H1 (cell line): ENCODE data around the gene SV2C. TPM values are rescaled to one million over a fixed set of nuclear protein-coding genes. Genes with fewer than 3 reads are reported as not detected.

Experiments used
- CTCF ChIA-PET: fragments of 300-600 bp; sonication (Branson Sonifier 250); formaldehyde crosslinking; loops from one replicate; lab custom pipeline; 2021; ENCODE audit not compliant: partially characterized antibody; lab: Charles Lee
- POLR2A ChIA-PET: fragments of 300-600 bp; sonication (Branson Sonifier 250); formaldehyde crosslinking; loops from one replicate; lab custom pipeline; 2021; ENCODE audit warnings: inconsistent platforms; ENCODE audit not compliant: partially characterized antibody; lab: Charles Lee
- DNase-seq, 2 experiments: peaks; one replicate each; pipeline versions ENCODE4 v3.0.0 to v3.0.0-alpha.2; 2010 to 2022; ENCODE audit warnings: low spot score in 2 of 2, low read depth in 1 of 2, mixed read lengths in 1 of 2
- FAIRE-seq: peaks from 2 replicates; lab custom pipeline; 2011; peaks lifted over from hg19 to GRCh38; lab: Jason Lieb, UNC
- H2AFZ ChIP-seq: 2 replicates; pipeline ENCODE4 v1.8.1; 2012; ENCODE audit warnings: low read length, inconsistent platforms
- H2AK5ac ChIP-seq: 2 replicates; pipeline ENCODE4 v1.6.1; 2013; ENCODE audit warnings: low read depth, low read length
- H2BK120ac ChIP-seq: replicated peaks from 2 replicates; pipeline ENCODE3; 2013; ENCODE audit warnings: low read depth, low read length, inconsistent platforms
- H2BK12ac ChIP-seq: 2 replicates; pipeline ENCODE4 v1.6.1; 2013; ENCODE audit warnings: low read depth, low read length
- H2BK15ac ChIP-seq: 2 replicates; pipeline ENCODE4 v1.6.1; 2013; ENCODE audit warnings: low read length
- H2BK20ac ChIP-seq: 2 replicates; pipeline ENCODE4 v1.6.1; 2013; ENCODE audit warnings: low read length
- H2BK5ac ChIP-seq: 2 replicates; pipeline ENCODE4 v1.6.1; 2013; ENCODE audit warnings: low read depth, low read length
- H3K14ac ChIP-seq: 2 replicates; pipeline ENCODE4 v1.6.1; 2013; ENCODE audit warnings: inconsistent platforms; ENCODE audit not compliant: insufficient read length
- H3K18ac ChIP-seq: 2 replicates; pipeline ENCODE4 v1.6.1; 2013; ENCODE audit warnings: low read length; ENCODE audit errors: extremely low read depth
- H3K23ac ChIP-seq: 2 replicates; pipeline ENCODE4 v1.6.1; 2013; ENCODE audit warnings: inconsistent platforms; ENCODE audit not compliant: insufficient read length
- H3K23me2 ChIP-seq: 2 replicates; pipeline ENCODE4 v1.6.1; 2013; ENCODE audit warnings: low read depth, low read length
- H3K27ac ChIP-seq: 2 replicates; pipeline ENCODE4 v1.6.1; 2011; ENCODE audit warnings: low read depth, low read length, inconsistent platforms
- H3K27me3 ChIP-seq, 4 experiments: replicated peaks in 1 of 4; 1 replicate in 1 of 4; 2 replicates in 3 of 4; pipeline versions ENCODE4 v1.6.1 to v1.8.1; 2011 to 2013; ENCODE audit warnings: low read length in 3 of 4, mild to moderate bottlenecking in 3 of 4, inconsistent platforms in 2 of 4, mixed read lengths in 2 of 4, moderate library complexity in 1 of 4; ENCODE audit not compliant: control insufficient read depth in 3 of 4, insufficient read depth in 3 of 4; ENCODE audit errors: extremely low read depth in 1 of 4
- H3K36me3 ChIP-seq, 4 experiments: 2 replicates each; pipeline versions ENCODE4 v1.6.1 to v1.8.1; 2011 to 2013; ENCODE audit warnings: mild to moderate bottlenecking in 4 of 4, low read length in 3 of 4, moderate library complexity in 2 of 4, control low read depth in 1 of 4, inconsistent platforms in 1 of 4; ENCODE audit not compliant: insufficient read depth in 4 of 4, control insufficient read depth in 2 of 4
- H3K4ac ChIP-seq: replicated peaks from 2 replicates; pipeline ENCODE3; 2013; ENCODE audit warnings: low read length, low read depth, mixed read lengths, inconsistent platforms; ENCODE audit not compliant: insufficient read length
- H3K4me1 ChIP-seq, 4 experiments: replicated peaks in 1 of 4; 1 replicate in 1 of 4; 2 replicates in 3 of 4; pipeline versions ENCODE4 v1.6.1 to v1.8.1; 2011 to 2013; ENCODE audit warnings: low read length in 3 of 4, inconsistent platforms in 2 of 4, mixed read lengths in 1 of 4; ENCODE audit not compliant: insufficient read depth in 4 of 4, control insufficient read depth in 3 of 4
- H3K4me2 ChIP-seq, 2 experiments: 2 replicates each; pipeline versions ENCODE4 v1.6.1 to v1.8.1; 2011 to 2013; ENCODE audit warnings: low read depth in 2 of 2, low read length in 2 of 2, control low read depth in 1 of 2, inconsistent platforms in 1 of 2, mild to moderate bottlenecking in 1 of 2; ENCODE audit not compliant: insufficient read depth in 1 of 2
- H3K4me3 ChIP-seq, 4 experiments: fragments of 200-600, 300-600 bp in 1 of 4; sonication (generic), shearing (Covaris generic), sonication (Bioruptor Twin) in 1 of 4; 2 replicates each; pipeline versions ENCODE4 v1.5.1 to v1.8.1; 2011 to 2016; ENCODE audit warnings: low read length in 4 of 4, low read depth in 3 of 4, control low read depth in 2 of 4, inconsistent platforms in 2 of 4, mild to moderate bottlenecking in 2 of 4, mixed read lengths in 1 of 4, moderate library complexity in 1 of 4; ENCODE audit not compliant: insufficient read depth in 2 of 4; ENCODE audit errors: extremely low read depth in 1 of 4
- H3K56ac ChIP-seq: replicated peaks from 2 replicates; pipeline ENCODE3; 2013; ENCODE audit warnings: low read depth, mild to moderate bottlenecking, mixed read lengths, low read length, inconsistent platforms; ENCODE audit not compliant: insufficient read length
- H3K79me1 ChIP-seq: 2 replicates; pipeline ENCODE4 v1.6.1; 2013; ENCODE audit warnings: low read depth, low read length, control low read depth
- H3K79me2 ChIP-seq, 2 experiments: 2 replicates each; pipeline versions ENCODE4 v1.6.1 to v1.8.1; 2012 to 2013; ENCODE audit warnings: low read length in 2 of 2, mild to moderate bottlenecking in 2 of 2, inconsistent platforms in 1 of 2; ENCODE audit not compliant: insufficient read depth in 2 of 2, control insufficient read depth in 1 of 2
- H3K9ac ChIP-seq, 4 experiments: replicated peaks in 1 of 4; 1 replicate in 1 of 4; 2 replicates in 3 of 4; pipeline versions ENCODE4 v1.6.1 to v1.8.1; 2011 to 2013; ENCODE audit warnings: low read depth in 3 of 4, low read length in 3 of 4, control low read depth in 2 of 4, mild to moderate bottlenecking in 2 of 4, moderate library complexity in 2 of 4, inconsistent platforms in 1 of 4; ENCODE audit errors: extremely low read depth in 1 of 4
- H3K9me3 ChIP-seq, 2 experiments: 2 replicates each; pipeline versions ENCODE4 v1.6.1 to v1.8.1; 2012 to 2013; ENCODE audit warnings: mild to moderate bottlenecking in 2 of 2, moderate library complexity in 2 of 2, control low read depth in 1 of 2, inconsistent platforms in 1 of 2, low read depth in 1 of 2, low read length in 1 of 2, mixed read lengths in 1 of 2; ENCODE audit not compliant: insufficient read depth in 2 of 2
- H4K20me1 ChIP-seq, 2 experiments: replicated peaks in 1 of 2; 2 replicates each; pipeline versions ENCODE3 to v1.8.1; 2011 to 2013; ENCODE audit warnings: inconsistent platforms in 2 of 2, low read length in 2 of 2, mild to moderate bottlenecking in 1 of 2; ENCODE audit not compliant: insufficient read depth in 2 of 2, control insufficient read depth in 1 of 2
- H4K5ac ChIP-seq: 2 replicates; pipeline ENCODE4 v1.6.1; 2013; ENCODE audit warnings: low read length, low read depth, mixed read lengths, inconsistent platforms; ENCODE audit not compliant: insufficient read length
- H4K8ac ChIP-seq: 2 replicates; pipeline ENCODE4 v1.8.0; 2013; ENCODE audit warnings: mild to moderate bottlenecking, moderate library complexity, low read length, inconsistent platforms; ENCODE audit not compliant: insufficient read depth; ENCODE audit errors: extremely low read depth
- H4K91ac ChIP-seq: replicated peaks from 2 replicates; pipeline ENCODE3; 2013; ENCODE audit warnings: low read length, mixed read lengths, inconsistent platforms; ENCODE audit not compliant: insufficient read length
- POLR2AphosphoS5 ChIP-seq: IDR thresholded peaks from 2 replicates; pipeline ENCODE4 v1.6.1; 2011; ENCODE audit warnings: low read depth, low read length
- RBBP5 ChIP-seq: IDR thresholded peaks from 2 replicates; pipeline ENCODE4 v1.7.1; 2012; ENCODE audit warnings: low read depth, mild to moderate bottlenecking, inconsistent platforms, low read length, moderate library complexity, borderline replicate concordance
- whole genome bisulfite sequencing, 2 experiments: shearing (Covaris generic) in 1 of 2; methylation state at CpG; one replicate each; pipeline versions ENCODE4 v1.1.6 to v1.1.7; 2013 to 2015; ENCODE audit warnings: low lambda C conversion rate in 2 of 2, mixed read lengths in 2 of 2, inconsistent platforms in 1 of 2, low coverage in 1 of 2, missing lambda C conversion rate in 1 of 2; ENCODE audit not compliant: insufficient replicate concordance in 2 of 2, insufficient coverage in 1 of 2, insufficient read length in 1 of 2; ENCODE audit errors: extremely low coverage in 1 of 2, missing lambda C conversion rate in 1 of 2; 5-methylcytosine and 5-hydroxymethylcytosine counted together
- polyA plus RNA-seq, 7 experiments: library from polyadenylated mRNA; depleted of rRNA in 3 of 7; stranded (reverse) in 5 of 7; unstranded in 2 of 7; fragments of >200 nt in 5 of 7; fragments of 200-250 nt in 2 of 7; gene quantifications; 1 replicate in 5 of 7; 2 replicates in 1 of 7; 4 replicates in 1 of 7; pipeline versions ENCODE4 v1.2.1 to v1.2.3, GENCODE V29; 2011 to 2013; ENCODE audit warnings: missing spikeins in 2 of 7, mixed read lengths in 2 of 7
- total RNA-seq: library from RNA; stranded (reverse); fragmentation: NEBNext Ultra II Directional; extraction: Animal tissue kit (Norgen Biotek cat#: 25700); gene quantifications from 2 replicates; pipeline ENCODE4 v1.2.1, GENCODE V29; 2021

SV2C gene
- total and polyA plus RNA-seq, 2 of the 8 experiments (the other 6 are each of a cell fraction or from before 2014, with no cell fraction given): 0.08 to 0.24 TPM

DNA sequence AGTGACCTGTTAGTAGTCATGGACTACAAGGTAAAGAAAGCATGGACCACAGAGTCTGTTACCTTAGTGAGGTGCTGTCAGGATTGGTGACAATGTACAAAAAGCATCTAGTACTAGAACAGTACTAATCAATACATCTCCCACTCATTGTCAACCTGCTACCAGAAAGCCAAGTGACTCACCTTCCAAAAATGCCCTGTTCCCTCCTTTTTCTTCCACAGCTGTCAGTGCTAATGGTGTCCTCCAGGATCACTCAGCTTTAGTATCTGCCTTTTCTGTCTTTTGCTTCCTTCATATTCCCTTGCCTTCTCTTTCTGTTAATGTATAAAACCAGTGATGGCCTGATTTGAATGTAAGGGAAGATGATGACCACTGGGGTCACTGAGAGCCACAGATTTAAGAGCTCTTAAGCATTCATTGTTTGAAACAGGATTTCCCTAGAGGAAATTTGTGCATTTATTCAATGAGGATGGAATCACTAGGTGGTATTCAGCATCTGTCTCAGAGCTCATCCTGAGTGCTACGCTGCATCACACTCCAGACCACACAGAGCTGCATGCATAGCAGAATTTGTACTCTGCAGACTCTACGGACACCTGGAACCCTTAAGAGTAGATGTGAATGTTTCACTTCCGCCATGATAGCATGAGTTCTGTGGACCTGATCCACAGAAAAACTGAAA lies 71.0 kb downstream of the SV2C start:
- CTCF ChIA-PET: interaction anchor here (0.9 to 5.7 kb wide), 8 partner anchors 9 to 57 kb away, joined by 3 to 38 read pairs (median 4); no protein-coding TSS in a partner anchor
- H3K27me3 ChIP-seq: no peaks in the 10 kb centered on the region; a peak in 1 of 7 replicates
- no peak overlapping the region for H3K4me2 ChIP-seq
- no peak for TF ChIP-seq POLR2AphosphoS5
- TF ChIP-seq RBBP5: no peak

More for the DNA sequence above, 71.0 kb downstream of the SV2C start:
- FAIRE-seq (no peak), DNase-seq (no peak)
- POLR2A ChIA-PET: no interaction called here
- Histone ChIP-seq H2AFZ (no peak overlapping the region), H3K23ac (no peak overlapping the region), H3K4me1 (no peaks in the 10 kb centered on the region), H3K27ac (no peak overlapping the region), H2BK120ac (no peak overlapping the region), H3K4ac (no peak overlapping the region), H3K23me2 (no peaks in the 10 kb centered on the region; the same call in 1 of the 2 replicates), H3K4me3 (no peak overlapping the region), H3K79me2 (no peaks in the 10 kb centered on the region), H2BK20ac (no peak overlapping the region), H2BK12ac (no peak overlapping the region), H3K9me3 (no peaks in the 10 kb centered on the region), H2BK15ac (no peak overlapping the region), H3K79me1 (no peaks in the 10 kb centered on the region), H2BK5ac (no peak overlapping the region), H4K91ac (no peak overlapping the region), H3K36me3 (no peaks in the 10 kb centered on the region), H2AK5ac (no peak overlapping the region), H4K5ac (no peak overlapping the region), H3K9ac (no peak overlapping the region), H4K20me1 (no peaks in the 10 kb centered on the region), H3K14ac (no peak overlapping the region), H4K8ac (no peak overlapping the region), H3K56ac (no peak overlapping the region), H3K18ac (no peak overlapping the region)
- WGBS, 2 experiments: 85% methylated on average over 3 of the region's 3 CpGs; no CpG with 5 or more reads in 1 of the 2 experiments
